Measurements from ENCODE around the gene HK2.

Gene HK2

GRCh38 chr2:74910245-74910644 lies 76.3 kb downstream of the HK2 start:
- no peak overlapping the region for H3K4me3 ChIP-seq (ENCODE audit: low read depth in 1 of 2, low read length in 2 of 2)
- H3K4me1 ChIP-seq (ENCODE audit: insufficient read depth, low read length) = peaks cover under 1% of the 10 kb centered on the region; the same call in 1 of the 2 replicates
- no peak overlapping the region for H3K27ac ChIP-seq (ENCODE audit: low read length)
- no peak overlapping the region for H3K9ac ChIP-seq (ENCODE audit: low read depth, low read length)
- no peak overlapping the region for H3K4me2 ChIP-seq (ENCODE audit: insufficient read depth, low read length)
- H3K27me3 ChIP-seq (ENCODE audit: insufficient read depth, low read length, poor library complexity) = no peaks in the 10 kb centered on the region
- no peaks in the 10 kb centered on the region for H4K20me1 ChIP-seq (ENCODE audit: insufficient read depth, low read length)
- H3K79me2 ChIP-seq (ENCODE audit: insufficient read depth, low read length) = no peaks in the 10 kb centered on the region
- no peaks in the 10 kb centered on the region for H3K36me3 ChIP-seq (ENCODE audit: insufficient read depth, low read length)
- H3K9me3 ChIP-seq (ENCODE audit: insufficient read depth, low read length, severe bottlenecking) = no peaks in the 10 kb centered on the region
- no peak overlapping the region for H2AFZ ChIP-seq (ENCODE audit: low read depth, low read length)
- no peak for DNase-seq
- TF ChIP-seq CTCF (IDR thresholded peaks at IDR 0.05; ENCODE audit: borderline replicate concordance, extremely low read depth, low read length, poor library complexity, severe bottlenecking) (no peak), EZH2 (IDR thresholded peaks at IDR 0.05; ENCODE audit: borderline replicate concordance, low read depth, low read length, severe bottlenecking) (no peak)
- ATAC-seq (ENCODE audit: insufficient read depth, low read depth) = no peak

GRCh38 chr2:74911061-74911460 lies 77.1 kb downstream of the HK2 start:
- Histone ChIP-seq H3K79me2 (ENCODE audit: insufficient read depth, low read length) (no peaks in the 10 kb centered on the region), H3K4me2 (ENCODE audit: insufficient read depth, low read length) (no peak overlapping the region), H3K4me3 (ENCODE audit: low read depth in 1 of 2, low read length in 2 of 2) (no peak overlapping the region), H3K27ac (ENCODE audit: low read length) (no peak overlapping the region), H4K20me1 (ENCODE audit: insufficient read depth, low read length) (no peaks in the 10 kb centered on the region), H3K36me3 (ENCODE audit: insufficient read depth, low read length) (no peaks in the 10 kb centered on the region), H3K9me3 (ENCODE audit: insufficient read depth, low read length, severe bottlenecking) (no peaks in the 10 kb centered on the region), H3K4me1 (ENCODE audit: insufficient read depth, low read length) (peaks cover 4% of the 10 kb centered on the region; the same call in 1 of the 2 replicates), H3K9ac (ENCODE audit: low read depth, low read length) (no peak overlapping the region), H2AFZ (ENCODE audit: low read depth, low read length) (no peak overlapping the region), H3K27me3 (ENCODE audit: insufficient read depth, low read length, poor library complexity) (no peaks in the 10 kb centered on the region)
- ATAC-seq (ENCODE audit: insufficient read depth, low read depth) (no peak), DNase-seq (no peak)
- TF ChIP-seq CTCF (IDR thresholded peaks at IDR 0.05; ENCODE audit: borderline replicate concordance, extremely low read depth, low read length, poor library complexity, severe bottlenecking) (no peak), EZH2 (IDR thresholded peaks at IDR 0.05; ENCODE audit: borderline replicate concordance, low read depth, low read length, severe bottlenecking) (no peak)

- no peak overlapping the region for H3K4me2 ChIP-seq (ENCODE audit: insufficient read depth, low read length)
- peak; percentile 92 for ATAC-seq (ENCODE audit: insufficient read depth, low read depth)
Measured at GRCh38 chr2:74915743-74916142, 81.8 kb downstream of the HK2 start.

GRCh38 chr2:74916394-74916793 lies 82.5 kb downstream of the HK2 start:
- Histone ChIP-seq H3K27me3 (ENCODE audit: insufficient read depth, low read length, poor library complexity) (no peaks in the 10 kb centered on the region), H3K79me2 (ENCODE audit: insufficient read depth, low read length) (no peaks in the 10 kb centered on the region), H4K20me1 (ENCODE audit: insufficient read depth, low read length) (no peaks in the 10 kb centered on the region), H3K9ac (ENCODE audit: low read depth, low read length) (no peak overlapping the region), H2AFZ (ENCODE audit: low read depth, low read length) (no peak overlapping the region), H3K9me3 (ENCODE audit: insufficient read depth, low read length, severe bottlenecking) (no peaks in the 10 kb centered on the region), H3K4me3 (ENCODE audit: low read depth in 1 of 2, low read length in 2 of 2) (no peak overlapping the region), H3K27ac (ENCODE audit: low read length) (no peak overlapping the region), H3K36me3 (ENCODE audit: insufficient read depth, low read length) (no peaks in the 10 kb centered on the region), H3K4me1 (ENCODE audit: insufficient read depth, low read length) (peaks cover 4% of the 10 kb centered on the region; the same call in 1 of the 2 replicates), H3K4me2 (ENCODE audit: insufficient read depth, low read length) (no peak overlapping the region)
- DNase-seq (no peak), ATAC-seq (ENCODE audit: insufficient read depth, low read depth) (no peak)
- TF ChIP-seq CTCF (IDR thresholded peaks at IDR 0.05; ENCODE audit: borderline replicate concordance, extremely low read depth, low read length, poor library complexity, severe bottlenecking) = no peak
- no peak for TF ChIP-seq EZH2 (IDR thresholded peaks at IDR 0.05; ENCODE audit: borderline replicate concordance, low read depth, low read length, severe bottlenecking)

More at GRCh38 chr2:74915743-74916142, 81.8 kb downstream of the HK2 start:
- Histone ChIP-seq H3K36me3 (ENCODE audit: insufficient read depth, low read length) (no peaks in the 10 kb centered on the region), H3K27ac (ENCODE audit: low read length) (no peak overlapping the region), H2AFZ (ENCODE audit: low read depth, low read length) (no peak overlapping the region), H3K9ac (ENCODE audit: low read depth, low read length) (no peak overlapping the region), H3K4me3 (ENCODE audit: low read depth in 1 of 2, low read length in 2 of 2) (no peak overlapping the region), H3K4me1 (ENCODE audit: insufficient read depth, low read length) (peaks cover 4% of the 10 kb centered on the region; the same call in 1 of the 2 replicates), H3K9me3 (ENCODE audit: insufficient read depth, low read length, severe bottlenecking) (no peaks in the 10 kb centered on the region), H3K27me3 (ENCODE audit: insufficient read depth, low read length, poor library complexity) (no peaks in the 10 kb centered on the region), H3K79me2 (ENCODE audit: insufficient read depth, low read length) (no peaks in the 10 kb centered on the region), H4K20me1 (ENCODE audit: insufficient read depth, low read length) (no peaks in the 10 kb centered on the region)
- TF ChIP-seq EZH2 (IDR thresholded peaks at IDR 0.05; ENCODE audit: borderline replicate concordance, low read depth, low read length, severe bottlenecking) = no peak
- DNase-seq = peak; percentile 61

Data from DND-41 (cell line).